Activated CD8-positive, alpha-beta T cell treated with anti-CD3 and anti-CD28 coated beads, Interleukin-2, amount 10 ng/mL, durations not matched to agents 7 days and 5 days (primary cell): ENCODE data around the gene ESPN. TPM values are rescaled to one million over a fixed set of nuclear protein-coding genes. Genes with fewer than 3 reads are reported as not detected.
A peak's percentile ranks its signal among the peaks of the same experiment; 100 is the strongest.
"Not testable (repeated sequence)": the region's sequence is repeated elsewhere in the genome, so short reads cannot be mapped to it uniquely, and the experiment has no call there.

Source experiments
- ATAC-seq: fragments of 150-1000 bp; cut with Tn5 transposase; one replicate; pipeline ENCODE4 v1.10.0; 2021; ENCODE audit warnings: moderate library complexity
- CTCF ChIA-PET: fragments of 350-600 bp; sonication (Branson Sonifier 250); formaldehyde crosslinking; loops from one replicate; lab custom pipeline; 2021; ENCODE audit warnings: antibody characterized with exemption; lab: Charles Lee
- POLR2A ChIA-PET: fragments of 350-600 bp; sonication (Branson Sonifier 250); formaldehyde crosslinking; loops from one replicate; lab custom pipeline; 2021; ENCODE audit warnings: antibody characterized with exemption; lab: Charles Lee
- DNase-seq: peaks from one replicate; pipeline ENCODE4 v3.0.0-alpha.2; 2020
- H3K27ac Mint-ChIP-seq: one replicate; pipeline ENCODE4 v1.8.0; 2021; ENCODE audit warnings: mild to moderate bottlenecking, mixed read lengths
- H3K27me3 Mint-ChIP-seq: one replicate; pipeline ENCODE4 v1.8.0; 2021; ENCODE audit warnings: low read depth, mixed read lengths
- H3K36me3 Mint-ChIP-seq: one replicate; pipeline ENCODE4 v1.8.0; 2021; ENCODE audit warnings: low read depth, mixed read lengths
- H3K4me1 Mint-ChIP-seq: one replicate; pipeline ENCODE4 v1.8.0; 2021; ENCODE audit warnings: low read depth, mixed read lengths
- H3K4me3 Mint-ChIP-seq: one replicate; pipeline ENCODE4 v1.8.0; 2021; ENCODE audit warnings: mild to moderate bottlenecking, mixed read lengths
- H3K9me3 Mint-ChIP-seq: one replicate; pipeline ENCODE4 v1.8.0; 2022; ENCODE audit warnings: mixed read lengths; ENCODE audit not compliant: insufficient read depth
- total RNA-seq, 2 experiments: library from RNA; stranded (reverse); gene quantifications; one replicate each; pipeline ENCODE4 v1.2.3, GENCODE V29; 2021

The ESPN gene
- total RNA-seq, 2 experiments from 2014 or later, result 0.61 to 1.0 TPM

GRCh38 chr1:6419804-6420453 lies 4.6 kb upstream of the ESPN start, which contains the start of gene HES2:
Gene HES2, minus strand, starts transcription at chr1:6419919. Its CDS starts 99 bp downstream, at chr1:6419820.
- DNase-seq, result peak; percentile 28
- CTCF ChIA-PET, result interaction anchor here (0.9 to 5.6 kb wide), 5 partner anchors 15 to 174 kb away, joined by 3 to 103 read pairs (median 3); no protein-coding TSS in a partner anchor
- peaks cover 68% of the 10 kb centered on the region for H3K27me3 Mint-ChIP-seq
- ATAC-seq, result peak; percentile 47
- H3K27ac Mint-ChIP-seq, result no peak within 1 kb of the TSS
- no peak within 1 kb of the TSS for H3K4me3 Mint-ChIP-seq
- POLR2A ChIA-PET, result interaction anchor here (0.6 kb wide), 1 partner anchor 163 kb away, joined by 3 read pairs; no protein-coding TSS in a partner anchor
- no peaks in the 10 kb centered on the region for H3K36me3 Mint-ChIP-seq
- peaks cover 21% of the 10 kb centered on the region for H3K4me1 Mint-ChIP-seq
- no peaks in the 10 kb centered on the region for H3K9me3 Mint-ChIP-seq

DNA sequence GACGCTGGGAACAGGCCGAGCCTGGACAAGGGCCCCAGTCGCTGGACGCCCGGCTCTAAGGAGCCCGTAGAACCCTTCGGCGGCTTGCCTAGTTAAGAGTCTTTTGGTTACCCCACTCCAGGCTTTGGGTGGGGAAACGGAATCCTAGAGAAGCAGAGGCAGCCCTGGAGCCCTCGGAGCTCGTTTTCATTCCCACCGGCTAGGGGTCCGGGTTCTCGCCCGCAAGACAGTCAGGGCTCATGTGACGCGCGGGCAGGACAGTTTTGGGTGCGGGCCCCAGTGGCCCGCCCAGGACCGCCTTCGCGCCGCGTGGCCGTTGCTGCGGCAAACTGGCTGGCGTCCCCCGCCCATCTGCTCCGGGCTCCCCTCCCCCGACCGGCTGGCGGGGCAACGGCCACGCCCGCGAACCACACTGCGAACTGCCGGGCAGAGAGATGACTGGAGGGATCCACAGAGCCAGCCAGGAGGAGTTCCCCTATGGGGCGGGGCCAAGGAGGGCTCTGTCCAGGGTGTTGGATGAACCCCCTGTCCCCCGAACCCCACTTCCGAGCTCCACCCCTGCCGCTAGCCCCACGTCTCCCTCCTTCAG lies 4.0 kb upstream of the ESPN start:
- DNase-seq (no peak), ATAC-seq (no peak)
- CTCF ChIA-PET, result interaction anchor here (1.3 to 5.6 kb wide), 6 partner anchors 15 to 174 kb away, joined by 3 to 103 read pairs (median 6); partner anchors contain the start of genes NOL9 and PLEKHG5
- Mint-ChIP-seq H3K36me3 (no peaks in the 10 kb centered on the region), H3K4me3 (no peak overlapping the region), H3K27me3 (peaks cover 65% of the 10 kb centered on the region), H3K9me3 (no peaks in the 10 kb centered on the region), H3K4me1 (peaks cover 17% of the 10 kb centered on the region), H3K27ac (no peak overlapping the region)
- POLR2A ChIA-PET, result interaction anchor here (0.6 kb wide), 1 partner anchor 162 kb away, joined by 3 read pairs; no protein-coding TSS in a partner anchor

- peaks cover 15% of the 10 kb centered on the region for H3K4me1 Mint-ChIP-seq
- no peak overlapping the region for H3K27ac Mint-ChIP-seq
- ATAC-seq, result no peak
- no peak for DNase-seq
- no peaks in the 10 kb centered on the region for H3K36me3 Mint-ChIP-seq
- CTCF ChIA-PET, result interaction anchor here (1.3 to 5.6 kb wide), 6 partner anchors 19 to 175 kb away, joined by 3 to 103 read pairs (median 12); partner anchors contain the start of genes ACOT7, NOL9 and PLEKHG5
- POLR2A ChIA-PET, result no interaction called here
- no peak overlapping the region for H3K4me3 Mint-ChIP-seq
- no peaks in the 10 kb centered on the region for H3K9me3 Mint-ChIP-seq
- peaks cover 62% of the 10 kb centered on the region for H3K27me3 Mint-ChIP-seq
Observed at GRCh38 chr1:6421266-6421665, 3.3 kb upstream of the ESPN start.

GRCh38 chr1:6423321-6423999 lies 1.1 kb upstream of the ESPN start:
- H3K9me3 Mint-ChIP-seq, result no peaks in the 10 kb centered on the region
- H3K27me3 Mint-ChIP-seq, result peaks cover 48% of the 10 kb centered on the region
- peaks cover 15% of the 10 kb centered on the region for H3K4me1 Mint-ChIP-seq
- CTCF ChIA-PET, result interaction anchor here (0.7 to 5.6 kb wide), 32 partner anchors 10 to 233 kb away, joined by 3 to 103 read pairs (median 4); partner anchors contain the start of genes ACOT7, NOL9, PLEKHG5 and TNFRSF25
- peak; percentile 65 for ATAC-seq
- H3K27ac Mint-ChIP-seq, result no peak overlapping the region
- peak; percentile 75 for DNase-seq
- H3K4me3 Mint-ChIP-seq, result no peak overlapping the region
- no peaks in the 10 kb centered on the region for H3K36me3 Mint-ChIP-seq
- POLR2A ChIA-PET, result no interaction called here

- H3K27ac Mint-ChIP-seq, result no peak overlapping the region
- peaks cover 44% of the 10 kb centered on the region for H3K27me3 Mint-ChIP-seq
- ATAC-seq (no peak), DNase-seq (no peak)
- peak overlapping the region; percentile 34 for H3K4me3 Mint-ChIP-seq
- H3K36me3 Mint-ChIP-seq, result no peaks in the 10 kb centered on the region
- no peaks in the 10 kb centered on the region for H3K9me3 Mint-ChIP-seq
- ChIA-PET CTCF (interaction anchor here (1.2 to 5.6 kb wide), 17 partner anchors 10 to 178 kb away, joined by 3 to 103 read pairs (median 7); partner anchors contain the start of genes ACOT7, PLEKHG5 and TNFRSF25), POLR2A (no interaction called here)
- H3K4me1 Mint-ChIP-seq, result peaks cover 15% of the 10 kb centered on the region
Observed at GRCh38 chr1:6424000-6424565, 493 bp upstream of the ESPN start.

DNA sequence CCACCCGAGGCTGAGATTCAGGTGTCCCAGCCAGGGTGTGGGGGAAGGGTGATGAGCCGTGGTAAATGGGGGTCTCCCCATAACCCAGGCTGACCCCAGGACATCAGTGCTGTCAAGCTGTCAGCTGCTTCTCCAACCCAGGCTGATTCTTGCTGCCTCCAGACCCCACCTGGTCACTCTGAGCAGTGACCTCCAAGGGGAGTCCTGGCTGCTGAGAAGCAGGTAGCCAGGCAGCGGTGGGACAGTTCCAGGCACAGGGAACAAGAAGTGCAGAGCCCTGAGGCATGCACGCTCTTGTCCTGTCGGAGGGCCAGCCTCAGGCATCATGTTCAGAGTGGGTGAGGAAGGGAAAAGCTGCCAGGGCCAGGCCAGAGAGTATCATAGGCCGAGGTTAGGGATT lies 1.1 kb downstream of the ESPN start:
- no peak overlapping the region for H3K27ac Mint-ChIP-seq
- CTCF ChIA-PET, result interaction anchor here (0.6 to 1.7 kb wide), 5 partner anchors 11 to 179 kb away, joined by 3 to 13 read pairs (median 4); no protein-coding TSS in a partner anchor
- H3K4me3 Mint-ChIP-seq, result no peak overlapping the region
- POLR2A ChIA-PET, result no interaction called here
- no peaks in the 10 kb centered on the region for H3K9me3 Mint-ChIP-seq
- H3K27me3 Mint-ChIP-seq, result peaks cover 44% of the 10 kb centered on the region
- no peak for ATAC-seq
- H3K36me3 Mint-ChIP-seq, result no peaks in the 10 kb centered on the region
- no peak for DNase-seq
- H3K4me1 Mint-ChIP-seq, result peaks cover 15% of the 10 kb centered on the region

DNA sequence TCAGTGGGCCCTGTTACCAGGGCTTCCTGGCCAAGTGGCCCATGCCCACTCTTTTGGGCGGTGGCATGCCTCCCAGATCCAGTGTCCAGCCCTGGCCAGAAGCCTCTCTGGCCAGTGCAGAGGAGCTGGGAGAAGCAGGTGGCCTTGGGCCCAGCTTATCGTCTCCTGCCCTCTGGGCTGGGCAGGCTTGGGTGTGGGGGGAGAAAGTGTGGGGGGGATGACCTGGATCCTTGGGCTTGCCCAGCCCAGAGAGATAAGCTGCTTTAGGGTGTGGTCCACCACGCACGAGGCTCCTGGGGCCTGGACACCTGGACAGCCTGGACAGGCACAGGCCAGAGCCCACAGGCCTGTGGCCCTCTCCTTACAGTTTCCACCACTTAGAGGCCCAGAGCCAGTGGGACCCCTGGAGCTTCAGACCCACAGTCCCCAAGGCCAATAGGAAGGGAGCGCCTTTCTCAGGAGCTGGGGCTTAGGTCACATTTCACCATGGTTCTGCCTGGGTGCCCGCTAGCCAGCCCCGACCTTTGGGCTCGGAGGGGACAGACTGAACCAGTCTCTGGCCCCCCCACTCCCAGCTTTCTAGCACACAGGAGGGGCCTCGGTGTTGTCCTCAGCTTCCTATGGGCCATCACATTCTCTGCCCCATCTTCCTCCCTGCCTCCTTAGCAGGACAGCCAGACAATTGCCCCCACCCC lies 1.8 kb downstream of the ESPN start:
- ChIA-PET CTCF (interaction anchor here (0.6 to 1.7 kb wide), 6 partner anchors 12 to 188 kb away, joined by 3 to 13 read pairs (median 4); no protein-coding TSS in a partner anchor), POLR2A (no interaction called here)
- Mint-ChIP-seq H3K36me3 (no peaks in the 10 kb centered on the region), H3K4me1 (peaks cover 9% of the 10 kb centered on the region), H3K27me3 (peaks cover 38% of the 10 kb centered on the region), H3K4me3 (no peak overlapping the region), H3K9me3 (no peaks in the 10 kb centered on the region), H3K27ac (no peak overlapping the region)
- ATAC-seq (no peak), DNase-seq (no peak)

DNA sequence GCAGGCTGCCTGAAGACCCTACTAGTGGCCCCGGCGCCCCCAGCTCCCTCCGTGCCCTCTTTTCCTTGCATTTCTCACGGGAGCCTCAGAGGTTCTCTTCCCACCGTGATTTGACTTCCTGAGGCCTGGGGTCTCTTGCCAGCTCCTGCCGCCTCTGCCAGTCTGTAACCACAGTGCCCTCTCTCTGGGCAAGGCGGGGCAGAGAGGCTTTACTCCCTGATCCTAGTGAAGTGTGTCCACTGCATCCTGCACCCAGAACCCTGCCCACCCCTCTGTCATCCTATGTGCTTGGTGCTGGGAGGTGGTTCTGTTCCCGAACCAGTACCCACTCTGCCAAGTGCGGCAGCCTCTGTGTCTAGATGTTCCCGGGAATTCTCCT lies 2.4 kb downstream of the ESPN start:
- no peak for ATAC-seq
- Mint-ChIP-seq H3K9me3 (no peaks in the 10 kb centered on the region), H3K27me3 (peaks cover 32% of the 10 kb centered on the region), H3K36me3 (no peaks in the 10 kb centered on the region), H3K4me3 (no peak overlapping the region), H3K4me1 (peaks cover 7% of the 10 kb centered on the region), H3K27ac (no peak overlapping the region)
- POLR2A ChIA-PET, result no interaction called here
- no peak for DNase-seq
- CTCF ChIA-PET, result interaction anchor here (0.9 to 1.7 kb wide), 5 partner anchors 11 to 189 kb away, joined by 3 to 13 read pairs (median 4); no protein-coding TSS in a partner anchor

GRCh38 chr1:6427441-6428390 lies 3.1 kb downstream of the ESPN start:
- H3K36me3 Mint-ChIP-seq, result no peaks in the 10 kb centered on the region
- H3K9me3 Mint-ChIP-seq, result no peaks in the 10 kb centered on the region
- H3K27me3 Mint-ChIP-seq, result peaks cover 30% of the 10 kb centered on the region
- H3K4me3 Mint-ChIP-seq, result no peak overlapping the region
- POLR2A ChIA-PET, result no interaction called here
- peaks cover 7% of the 10 kb centered on the region for H3K4me1 Mint-ChIP-seq
- CTCF ChIA-PET, result interaction anchor here (1.6 kb wide), 1 partner anchor 181 kb away, joined by 4 read pairs; no protein-coding TSS in a partner anchor
- no peak overlapping the region for H3K27ac Mint-ChIP-seq
- DNase-seq (no peak), ATAC-seq (no peak)

GRCh38 chr1:6428453-6428852 lies 3.9 kb downstream of the ESPN start:
- DNase-seq, ATAC-seq, H3K4me3 Mint-ChIP-seq, POLR2A ChIA-PET, H3K36me3 Mint-ChIP-seq, H3K4me1 Mint-ChIP-seq, H3K9me3 Mint-ChIP-seq, H3K27ac Mint-ChIP-seq: not testable (repeated sequence)
- CTCF ChIA-PET, result interaction anchor here (0.9 kb wide), 1 partner anchor 9 kb away, joined by 3 read pairs; no protein-coding TSS in a partner anchor
- H3K27me3 Mint-ChIP-seq, result peaks cover 25% of the 10 kb centered on the region
